ENCODE measurements around the gene TRERF1.

DNA sequence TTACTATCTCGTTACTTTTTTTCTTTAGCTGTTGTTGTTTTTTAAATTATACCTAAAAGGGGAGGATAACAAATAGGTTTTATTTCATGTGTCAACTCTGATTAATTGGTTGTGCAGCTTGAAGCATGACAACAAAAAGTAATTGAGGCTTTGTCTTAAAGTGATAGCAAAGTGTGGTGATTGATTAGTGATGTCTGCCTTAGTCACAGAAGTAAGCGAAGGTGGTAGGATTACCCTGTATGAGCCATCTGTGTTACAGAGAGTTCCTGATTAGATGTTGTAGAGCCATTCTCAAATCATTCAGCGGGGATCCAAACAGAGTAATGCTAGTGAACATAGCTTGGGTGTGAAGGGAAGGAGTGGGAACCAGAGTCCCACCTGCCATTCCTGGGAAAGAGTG is 219.7 kb downstream of the TRERF1 start:
- TF ChIP-seq, protein P1, sequence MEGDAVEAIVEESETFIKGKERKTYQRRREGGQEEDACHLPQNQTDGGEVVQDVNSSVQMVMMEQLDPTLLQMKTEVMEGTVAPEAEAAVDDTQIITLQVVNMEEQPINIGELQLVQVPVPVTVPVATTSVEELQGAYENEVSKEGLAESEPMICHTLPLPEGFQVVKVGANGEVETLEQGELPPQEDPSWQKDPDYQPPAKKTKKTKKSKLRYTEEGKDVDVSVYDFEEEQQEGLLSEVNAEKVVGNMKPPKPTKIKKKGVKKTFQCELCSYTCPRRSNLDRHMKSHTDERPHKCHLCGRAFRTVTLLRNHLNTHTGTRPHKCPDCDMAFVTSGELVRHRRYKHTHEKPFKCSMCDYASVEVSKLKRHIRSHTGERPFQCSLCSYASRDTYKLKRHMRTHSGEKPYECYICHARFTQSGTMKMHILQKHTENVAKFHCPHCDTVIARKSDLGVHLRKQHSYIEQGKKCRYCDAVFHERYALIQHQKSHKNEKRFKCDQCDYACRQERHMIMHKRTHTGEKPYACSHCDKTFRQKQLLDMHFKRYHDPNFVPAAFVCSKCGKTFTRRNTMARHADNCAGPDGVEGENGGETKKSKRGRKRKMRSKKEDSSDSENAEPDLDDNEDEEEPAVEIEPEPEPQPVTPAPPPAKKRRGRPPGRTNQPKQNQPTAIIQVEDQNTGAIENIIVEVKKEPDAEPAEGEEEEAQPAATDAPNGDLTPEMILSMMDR (IDR thresholded peaks at IDR 0.05), result no peak
- no peak for TF ChIP-seq EP300 (IDR thresholded peaks at IDR 0.05)
- no peak for TF ChIP-seq POLR2AphosphoS5 (IDR thresholded peaks at IDR 0.05)

All from upper lobe of left lung (tissue), 4 donors.